HCT116 (cell line): Measurements from ENCODE around the gene CPA1. TPM values are rescaled to one million over a fixed set of nuclear protein-coding genes. Genes with fewer than 3 reads are reported as not detected.

ENCODE experiments used
- ATAC-seq: fragments of 200-7000 bp; cut with Tn5 transposase; 2 replicates; pipeline ENCODE4 v1.9.1; 2020; ENCODE audit warnings: mild to moderate bottlenecking, moderate library complexity
- BruUV-seq: library from RNA; stranded (reverse); fragments of 400-500 nt; replicated peaks from 2 replicates; lab custom pipeline; 2021; lab: Mats Ljungman, UMichigan
- CTCF ChIA-PET: fragments of 300-600 bp; sonication (Branson Sonifier 250); formaldehyde crosslinking; loops from one replicate; lab custom pipeline; 2021; ENCODE audit warnings: antibody characterized with exemption; lab: Charles Lee
- POLR2A ChIA-PET: fragments of 300-600, 350-600 bp; sonication (Branson Sonifier 250); formaldehyde crosslinking; loops from one replicate; lab custom pipeline; 2021; ENCODE audit warnings: antibody characterized with exemption; lab: Charles Lee
- RAD21 ChIA-PET, 2 experiments: fragments of 300-600 bp; sonication (Branson Sonifier 250); formaldehyde crosslinking; loops; one replicate each; lab custom pipeline; 2023; ENCODE audit warnings: low total read pairs in 2 of 2; ENCODE audit not compliant: uncharacterized antibody in 2 of 2, unreplicated experiment in 2 of 2, low non-redundant PET in 1 of 2; lab: Charles Lee
- DNase-seq: peaks from one replicate; pipeline ENCODE4 v3.0.0-alpha.2; 2010; ENCODE audit warnings: low read depth, low spot score
- H2AFZ ChIP-seq: fragments of 200-600 bp; shearing (Covaris generic), sonication (generic); 2 replicates; pipeline ENCODE4 v1.6.1; 2017; ENCODE audit warnings: low read depth, mixed run types, mixed read lengths, antibody characterized with exemption, low read length; ENCODE audit not compliant: poor library complexity, severe bottlenecking
- H3K27ac ChIP-seq: 2 replicates; pipeline ENCODE4 v1.5.1; 2012; ENCODE audit warnings: low read depth, low read length
- H3K27me3 ChIP-seq: fragments of 200-600 bp; sonication (generic); 2 replicates; pipeline ENCODE4 v1.6.1; 2016; ENCODE audit warnings: mixed run types, low read length, mixed read lengths; ENCODE audit not compliant: insufficient read depth
- H3K36me3 ChIP-seq, 2 experiments: fragments of 200-500 bp in 1 of 2; fragments of 200-600 bp in 1 of 2; sonication (Bioruptor generic) in 1 of 2; sonication (generic) in 1 of 2; 2 replicates each; pipeline versions ENCODE4 v1.5.1 to v1.6.1; 2014 to 2016; ENCODE audit warnings: low read length in 2 of 2, inconsistent platforms in 1 of 2, mixed read lengths in 1 of 2, mixed run types in 1 of 2; ENCODE audit not compliant: insufficient read depth in 2 of 2, control insufficient read depth in 1 of 2
- H3K4me1 ChIP-seq, 2 experiments: fragments of 200-600 bp in 1 of 2; sonication (generic) in 1 of 2; 2 replicates each; pipeline versions ENCODE4 v1.5.1 to v1.6.1; 2012 to 2017; ENCODE audit warnings: low read length in 2 of 2, inconsistent platforms in 1 of 2, mild to moderate bottlenecking in 1 of 2, mixed read lengths in 1 of 2, mixed run types in 1 of 2, moderate library complexity in 1 of 2; ENCODE audit not compliant: insufficient read depth in 2 of 2, control insufficient read depth in 1 of 2
- H3K4me2 ChIP-seq: fragments of 200-600 bp; sonication (generic); 2 replicates; pipeline ENCODE4 v1.6.1; 2017; ENCODE audit warnings: mixed run types, low read length, mixed read lengths
- H3K4me3 ChIP-seq, 2 experiments: fragments of 200-600 bp in 1 of 2; sonication (generic) in 1 of 2; replicated peaks in 1 of 2; 2 replicates each; pipeline ENCODE4 v1.5.1; 2011 to 2016; ENCODE audit warnings: low read length in 2 of 2, control low read depth in 1 of 2, low read depth in 1 of 2, mild to moderate bottlenecking in 1 of 2, mixed read lengths in 1 of 2, mixed run types in 1 of 2
- H3K79me2 ChIP-seq: fragments of 200-600 bp; sonication (generic); 2 replicates; pipeline ENCODE4 v1.6.1; 2017; ENCODE audit warnings: mild to moderate bottlenecking, mixed run types, low read length, moderate library complexity, mixed read lengths; ENCODE audit not compliant: insufficient read depth
- H3K9ac ChIP-seq: fragments of 200-600 bp; sonication (generic); 2 replicates; pipeline ENCODE4 v1.6.1; 2016; ENCODE audit warnings: low read length, mixed read lengths
- H3K9me2 ChIP-seq: fragments of 200-600 bp; sonication (generic), shearing (Covaris generic); 2 replicates; pipeline ENCODE4 v1.6.1; 2017; ENCODE audit warnings: mixed run types, mild to moderate bottlenecking, moderate library complexity; ENCODE audit not compliant: insufficient read depth
- H3K9me3 ChIP-seq, 2 experiments: fragments of 200-500 bp in 1 of 2; fragments of 200-600 bp in 1 of 2; sonication (Bioruptor generic) in 1 of 2; sonication (generic) in 1 of 2; 2 replicates each; pipeline ENCODE4 v1.6.1; 2014 to 2017; ENCODE audit warnings: low read length in 2 of 2, mixed read lengths in 2 of 2, inconsistent platforms in 1 of 2, low read depth in 1 of 2, mild to moderate bottlenecking in 1 of 2, mixed run types in 1 of 2, moderate library complexity in 1 of 2; ENCODE audit not compliant: control insufficient read depth in 1 of 2, insufficient read depth in 1 of 2
- H4K20me1 ChIP-seq: fragments of 200-600 bp; sonication (generic), shearing (Covaris generic); 2 replicates; pipeline ENCODE4 v1.6.1; 2017; ENCODE audit warnings: mixed run types, mild to moderate bottlenecking, moderate library complexity; ENCODE audit not compliant: insufficient read depth
- ATF3 ChIP-seq: IDR thresholded peaks from 2 replicates; pipeline ENCODE4 v1.6.1; 2012
- CBX3 ChIP-seq: IDR thresholded peaks from 2 replicates; pipeline ENCODE4 v1.6.1; 2012; ENCODE audit warnings: low read depth
- CEBPB ChIP-seq: IDR thresholded peaks from 2 replicates; pipeline ENCODE4 v1.6.1; 2012; ENCODE audit warnings: low read depth
- FOSL1 ChIP-seq: IDR thresholded peaks from 2 replicates; pipeline ENCODE4 v1.6.1; 2012; ENCODE audit warnings: low read depth
- JUND ChIP-seq: IDR thresholded peaks from 2 replicates; pipeline ENCODE4 v1.6.1; 2012
- POLR2A ChIP-seq: IDR thresholded peaks from 2 replicates; pipeline ENCODE4 v1.7.0; 2011; ENCODE audit warnings: borderline replicate concordance; ENCODE audit not compliant: insufficient read depth, insufficient read length; ENCODE audit errors: extremely low read depth
- POLR2AphosphoS5 ChIP-seq: IDR thresholded peaks from 2 replicates; pipeline ENCODE4 v1.6.1; 2011; ENCODE audit warnings: mild to moderate bottlenecking, low read depth, low read length, moderate library complexity
- REST ChIP-seq: IDR thresholded peaks from 2 replicates; pipeline ENCODE4 v1.6.1; 2012; ENCODE audit warnings: low read depth
- SIN3A ChIP-seq: IDR thresholded peaks from 2 replicates; pipeline ENCODE4 v1.6.1; 2012; ENCODE audit warnings: low read depth
- SRF ChIP-seq: IDR thresholded peaks from 2 replicates; pipeline ENCODE4 v1.6.1; 2012; ENCODE audit warnings: low read depth
- TCF7L2 ChIP-seq: IDR thresholded peaks from 2 replicates; pipeline ENCODE4 v1.7.0; 2011; ENCODE audit warnings: borderline replicate concordance, inconsistent platforms; ENCODE audit not compliant: insufficient read depth, insufficient read length; ENCODE audit errors: extremely low read depth
- YY1 ChIP-seq: IDR thresholded peaks from 2 replicates; pipeline ENCODE4 v1.6.1; 2011; ENCODE audit warnings: low read length, low read depth, moderate library complexity, mild to moderate bottlenecking; ENCODE audit not compliant: insufficient replicate concordance; ENCODE audit errors: extremely low read depth
- ZBTB33 ChIP-seq: IDR thresholded peaks from 2 replicates; pipeline ENCODE4 v1.6.1; 2011; ENCODE audit warnings: mild to moderate bottlenecking, low read length, moderate library complexity; ENCODE audit not compliant: insufficient replicate concordance; ENCODE audit errors: extremely low read depth
- ZFX ChIP-seq: fragments of 450-650 bp; IDR thresholded peaks from 2 replicates; pipeline ENCODE4 v1.6.1; 2017
- intact Hi-C: fragments of 100-400 bp; cut with micrococcal nuclease; formaldehyde crosslinking; loops from 2 replicates; pipeline ENCODE4 v1.10.0; 2022
- total RNA-seq: library from RNA; stranded (reverse); gene quantifications from one replicate; pipeline ENCODE4 v1.2.1, GENCODE V29; 2021; ENCODE audit not compliant: unreplicated experiment

CPA1 gene
- total RNA-seq, 1 experiment from 2014 or later: 11.9 TPM

- POLR2A ChIA-PET: no interaction called here
- intact Hi-C loops: no loop called here
- Histone ChIP-seq H3K79me2 (no peaks in the 10 kb centered on the region), H3K4me2 (no peak overlapping the region), H3K9me3 (no peaks in the 10 kb centered on the region), H3K4me1 (peaks cover 3 to 12% of the 10 kb centered on the region in 2 experiments; a peak in 3 of 4 replicates), H3K9ac (no peak overlapping the region), H2AFZ (no peak overlapping the region), H3K36me3 (no peaks in the 10 kb centered on the region), H4K20me1 (no peaks in the 10 kb centered on the region), H3K4me3 (no peak overlapping the region), H3K27ac (no peak overlapping the region), H3K27me3 (no peaks in the 10 kb centered on the region), H3K9me2 (0 out of 2 replicates have a peak, but pooled peaks cover 3% of the 10 kb centered on the region)
- TF ChIP-seq CBX3 (no peak), SRF (no peak), TCF7L2 (no peak), JUND (no peak)
- no peak for DNase-seq
- RAD21 ChIA-PET: no interaction called here
- no peak for ATAC-seq
- CTCF ChIA-PET: no interaction called here
- no TSS peak for BruUV-seq
Measured at GRCh38 chr7:130429019-130429418, 48.7 kb downstream of the CPA1 start.

- Histone ChIP-seq H3K27ac (no peak overlapping the region), H2AFZ (no peak overlapping the region), H3K9me3 (no peaks in the 10 kb centered on the region), H3K9me2 (0 out of 2 replicates have a peak, but pooled peaks cover 3% of the 10 kb centered on the region), H3K4me2 (no peak overlapping the region), H3K27me3 (no peaks in the 10 kb centered on the region), H3K4me3 (no peak overlapping the region), H3K36me3 (no peaks in the 10 kb centered on the region), H4K20me1 (no peaks in the 10 kb centered on the region), H3K4me1 (peaks cover 3 to 12% of the 10 kb centered on the region in 2 experiments; a peak in 3 of 4 replicates), H3K79me2 (no peaks in the 10 kb centered on the region), H3K9ac (no peak overlapping the region)
- ATAC-seq (no peak), DNase-seq (no peak)
- ChIA-PET RAD21 (no interaction called here), CTCF (no interaction called here), POLR2A (no interaction called here)
- intact Hi-C loops: no loop called here
- no TSS peak for BruUV-seq
- TF ChIP-seq SIN3A: no peak
- TF ChIP-seq POLR2AphosphoS5: no peak
- TF ChIP-seq ZFX: no peak
- no peak for TF ChIP-seq ZBTB33
- no peak for TF ChIP-seq CBX3
- TF ChIP-seq ATF3: no peak
- no peak for TF ChIP-seq POLR2A
- TF ChIP-seq REST: no peak
- TF ChIP-seq FOSL1: no peak
- no peak for TF ChIP-seq YY1
- TF ChIP-seq CEBPB: no peak
Measured at GRCh38 chr7:130430115-130430514, 49.8 kb downstream of the CPA1 start.
